ENCODE measurements around the gene SHROOM2. TPM values are rescaled to one million over a fixed set of nuclear protein-coding genes. Genes with fewer than 3 reads are reported as not detected.

The SHROOM2 gene
- total and polyA plus RNA-seq, 9 of the 15 experiments (the other 6 are each of a cell fraction or from before 2014, with no cell fraction given), result not detected

GRCh38 chrX:9876201-9876600 lies 90.0 kb downstream of the SHROOM2 start:
- ChIA-PET CTCF (ENCODE audit: low intra/inter-chr PET ratio) (no interaction called here), POLR2A (no interaction called here)
- Histone ChIP-seq H3K9me1 (ENCODE audit: control insufficient read depth, insufficient read depth, low read length) (no peaks in the 10 kb centered on the region), H3K4me1 (replicated peaks in 1 of 2; ENCODE audit: control insufficient read depth in 2 of 2, insufficient read depth in 2 of 2, low read length in 2 of 2) (no peaks in the 10 kb centered on the region), H3K9ac (ENCODE audit: insufficient read depth in 1 of 2, low read depth in 2 of 2, low read length in 2 of 2) (no peak overlapping the region), H3K9me3 (replicated peaks; ENCODE audit: control insufficient read depth, insufficient read depth, low read depth, low read length) (no peaks in the 10 kb centered on the region), H2AFZ (ENCODE audit: low read depth, low read length) (no peak overlapping the region), H3K27me3 (ENCODE audit: control insufficient read depth in 2 of 2, insufficient read depth in 2 of 2, low read length in 2 of 2) (peaks cover 2 to 23% of the 10 kb centered on the region in 2 experiments; a peak in 3 of 5 replicates), H3K79me2 (ENCODE audit: control insufficient read depth, insufficient read depth, low read length) (no peaks in the 10 kb centered on the region), H3K27ac (ENCODE audit: extremely low read depth, low read depth, low read length) (no peak overlapping the region), H3K4me2 (ENCODE audit: insufficient read depth, low read length) (no peak overlapping the region), H4K20me1 (replicated peaks; ENCODE audit: control insufficient read depth, insufficient read depth, low read length) (no peaks in the 10 kb centered on the region), H3K36me3 (ENCODE audit: control insufficient read depth, insufficient read depth, low read length) (no peaks in the 10 kb centered on the region), H3K4me3 (no peak overlapping the region)
- ATAC-seq (no peak), FAIRE-seq (no peak), DNase-seq (ENCODE audit: extremely low read depth in 1 of 4, low spot score in 3 of 4) (no peak)
- BruUV-seq (replicated peaks), result no TSS peak
- intact Hi-C loops (cut with micrococcal nuclease) (no loop called here), in situ Hi-C loops (cut with MboI) (loop anchor here (25.0 kb wide), 1 partner anchor 236 kb away; no protein-coding TSS in a partner anchor)
- WGBS (ENCODE audit: insufficient coverage, low coverage, missing lambda C conversion rate), result 0% methylated on average over 4 of the region's 4 CpGs
- TF ChIP-seq RNF2 (IDR thresholded peaks at IDR 0.05) (no peak), WHSC1 (IDR thresholded peaks at IDR 0.05; ENCODE audit: low read length) (no peak), ZBTB1 (CRISPR knock-in tag; IDR thresholded peaks at IDR 0.05; ENCODE audit: borderline replicate concordance, low read depth) (no peak), SMARCA4 (IDR thresholded peaks at IDR 0.05) (no peak), CHD7 (IDR thresholded peaks at IDR 0.05; ENCODE audit: low read depth, low read length) (no peak), ILF3 (IDR thresholded peaks at IDR 0.05; ENCODE audit: borderline replicate concordance) (no peak), HOMEZ (CRISPR knock-in tag; IDR thresholded peaks at IDR 0.05) (no peak), RBM34 (IDR thresholded peaks at IDR 0.05; ENCODE audit: borderline replicate concordance, insufficient read depth, low read length) (no peak), BMI1 (IDR thresholded peaks at IDR 0.05; ENCODE audit: low read length) (no peak), ETV1 (tag; conservative IDR thresholded peaks at IDR 0.05; ENCODE audit: low read depth) (no peak), NEUROD1 (IDR thresholded peaks at IDR 0.05; ENCODE audit: borderline replicate concordance, low read depth, low read length, partially characterized antibody) (no peak), ZNF79 (CRISPR knock-in tag; IDR thresholded peaks at IDR 0.05; ENCODE audit: low read depth) (no peak)
